ENCODE data around the gene PTN.

Gene PTN, protein sequence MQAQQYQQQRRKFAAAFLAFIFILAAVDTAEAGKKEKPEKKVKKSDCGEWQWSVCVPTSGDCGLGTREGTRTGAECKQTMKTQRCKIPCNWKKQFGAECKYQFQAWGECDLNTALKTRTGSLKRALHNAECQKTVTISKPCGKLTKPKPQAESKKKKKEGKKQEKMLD

DNA sequence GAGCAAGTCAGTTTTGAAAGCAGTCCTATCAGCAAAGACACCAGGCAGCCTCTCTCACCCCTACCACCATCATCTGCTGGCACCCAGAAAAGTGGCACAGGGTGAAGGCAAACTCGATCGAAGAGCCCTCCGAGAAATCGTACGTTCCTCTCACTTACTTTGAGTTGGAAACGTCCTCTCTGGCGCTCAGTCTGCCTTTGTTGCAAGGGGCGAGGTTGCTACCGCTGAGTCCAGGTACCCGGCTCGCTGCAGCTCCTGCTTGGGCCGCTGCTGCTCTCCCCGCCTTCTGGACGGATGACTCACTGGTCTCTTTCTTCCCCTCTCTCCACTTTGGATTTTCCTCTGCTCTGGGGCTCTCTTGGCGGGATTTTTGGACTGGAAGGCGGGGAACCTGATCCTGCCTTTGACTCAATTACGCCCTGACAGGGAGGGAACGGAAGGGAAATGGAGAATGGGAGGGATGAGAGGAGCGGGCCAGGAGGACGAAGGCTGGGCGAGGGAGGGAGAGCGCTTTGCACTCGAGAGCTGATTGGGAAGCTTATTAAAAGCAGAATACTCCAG lies at the start of gene PTN:
PTN (minus strand) TSS at position 453 of the 561 bp plus-strand sequence. CDS start 88,760 bp downstream, outside the sequence.
- DNase-seq = no peak

DNA sequence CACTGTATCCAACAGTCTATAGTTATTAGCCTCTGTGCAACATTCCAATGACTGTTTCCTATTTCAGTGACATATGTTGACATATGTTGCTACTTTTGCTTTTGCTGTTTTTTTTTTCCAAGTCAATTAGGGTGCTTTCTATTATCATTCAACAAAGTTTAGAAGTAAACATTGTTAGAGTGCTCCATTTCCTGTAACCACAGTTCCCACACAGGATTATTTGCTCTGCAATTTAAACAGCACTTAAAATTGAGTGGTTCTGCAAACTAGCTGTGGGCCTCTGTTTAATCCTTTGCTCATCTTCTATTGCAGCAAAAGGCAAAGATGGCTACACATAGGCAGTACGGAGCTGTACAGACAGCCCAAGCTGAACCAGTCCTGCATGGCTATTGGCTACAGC lies 46.5 kb upstream of the PTN start:
- no peak for DNase-seq

DNA sequence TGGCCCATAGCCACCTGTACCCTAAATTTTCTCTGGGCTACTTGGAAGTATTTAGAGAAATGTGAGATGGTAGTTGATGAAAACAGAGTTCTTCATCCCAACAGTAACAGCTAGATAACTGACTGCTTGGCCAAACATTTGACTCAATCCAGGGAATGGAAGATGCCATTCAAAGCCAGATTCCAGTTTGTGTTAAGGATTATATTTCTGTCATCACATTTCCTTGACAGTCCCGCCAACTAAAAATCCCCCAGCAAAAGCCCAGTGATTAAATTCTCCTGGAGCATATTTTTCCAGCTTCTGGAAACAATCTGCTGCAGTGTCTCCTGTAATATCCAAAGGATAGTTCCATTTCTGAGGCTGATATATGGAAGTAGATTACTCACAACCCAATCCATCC lies 45.4 kb upstream of the PTN start:
- DNase-seq = no peak

DNA sequence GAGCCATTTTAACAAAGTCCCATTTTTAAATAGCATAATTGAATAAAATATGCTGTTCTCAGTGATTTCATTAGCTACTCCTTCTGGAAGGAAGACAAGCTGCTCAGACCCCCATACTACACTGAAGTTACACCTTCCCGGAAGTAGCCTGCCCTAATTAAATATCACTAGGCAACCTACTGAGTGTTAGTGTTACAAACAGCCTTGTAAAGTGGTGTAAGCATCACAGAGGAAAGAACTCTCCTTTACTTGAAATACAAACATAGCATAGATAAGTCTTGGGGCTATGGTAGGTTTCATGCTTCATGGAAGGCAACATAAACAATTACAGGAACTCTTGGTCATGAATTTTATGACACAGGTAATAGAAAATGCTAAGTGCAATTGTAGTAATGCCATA lies 43.4 kb upstream of the PTN start:
- DNase-seq = no peak

DNA sequence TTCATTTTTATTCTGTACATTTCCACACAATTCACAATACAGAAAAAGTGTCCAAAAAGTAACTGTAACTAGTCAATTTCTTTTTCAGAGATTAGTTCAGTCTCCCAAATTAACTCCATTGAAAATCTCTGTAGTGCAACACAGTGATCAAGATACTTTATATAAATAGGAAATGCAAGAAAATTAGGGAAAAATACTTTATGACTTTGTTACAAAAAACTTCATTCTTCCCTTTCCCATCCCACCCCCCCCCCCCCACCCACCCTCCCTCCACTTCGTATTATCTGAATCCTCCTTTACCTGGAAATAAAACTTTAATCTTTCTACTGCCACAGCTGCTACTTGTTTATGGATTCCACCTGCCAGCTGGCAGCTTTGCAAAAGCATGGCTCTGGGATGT lies 37.5 kb upstream of the PTN start:
- DNase-seq = no peak

DNA sequence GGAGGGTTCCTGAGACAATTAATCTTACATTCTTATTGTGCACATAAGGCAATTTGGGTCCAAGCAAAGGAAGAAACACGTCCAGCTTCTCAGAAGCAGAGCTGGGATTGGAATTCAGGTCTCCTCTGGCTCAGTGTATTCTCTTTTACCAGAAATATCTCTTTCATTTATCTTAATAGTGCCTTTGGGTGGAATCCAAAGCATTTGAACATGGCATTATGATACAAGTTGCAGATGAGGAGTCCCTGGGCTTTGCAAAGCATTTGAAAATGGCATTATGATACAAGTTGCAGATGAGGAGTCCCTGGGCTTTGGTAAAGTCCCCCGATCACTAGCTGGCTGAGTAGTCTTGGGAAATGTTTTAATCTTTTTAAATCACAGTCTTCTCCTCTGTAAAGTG lies 30.0 kb upstream of the PTN start:
- no peak for DNase-seq

DNA sequence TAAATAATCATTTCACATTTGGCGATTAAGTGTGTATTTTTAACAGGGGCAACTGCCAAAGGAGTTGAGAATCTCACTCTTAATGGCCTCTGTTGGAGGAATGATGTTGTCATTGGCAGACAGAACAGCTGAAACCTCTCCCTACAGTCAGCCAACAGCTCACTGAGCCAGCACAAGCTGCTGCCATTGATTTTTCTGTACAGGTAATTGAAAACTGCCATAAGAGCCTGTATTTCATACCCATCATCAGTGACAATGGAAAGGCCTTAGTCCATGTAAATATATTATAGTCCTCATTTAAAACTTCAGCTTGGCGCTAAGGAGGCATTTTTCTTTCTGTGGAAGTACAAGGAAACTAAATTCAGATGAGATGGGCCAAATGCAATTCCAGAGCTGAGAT lies 28.1 kb upstream of the PTN start:
- DNase-seq = no peak

DNA sequence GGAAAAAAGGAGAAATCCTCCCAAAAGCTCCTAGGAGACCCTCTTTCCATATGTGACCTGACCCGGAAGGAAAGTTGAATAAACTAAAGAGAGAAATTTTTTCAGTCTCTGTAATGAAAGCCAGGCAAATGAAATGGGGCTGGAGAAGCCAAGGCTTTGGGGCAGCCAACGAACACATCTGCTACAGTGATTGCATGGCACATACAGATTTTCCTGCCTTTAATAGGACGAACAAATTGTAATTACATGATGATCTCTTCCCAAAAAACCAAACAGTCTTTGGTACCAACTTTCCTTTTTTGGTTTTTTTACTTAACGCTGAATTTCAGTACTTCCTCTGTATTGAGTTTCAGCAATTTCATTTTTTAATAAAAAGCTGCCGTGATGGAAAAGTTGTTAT lies 23.5 kb upstream of the PTN start:
- no peak for DNase-seq

DNA sequence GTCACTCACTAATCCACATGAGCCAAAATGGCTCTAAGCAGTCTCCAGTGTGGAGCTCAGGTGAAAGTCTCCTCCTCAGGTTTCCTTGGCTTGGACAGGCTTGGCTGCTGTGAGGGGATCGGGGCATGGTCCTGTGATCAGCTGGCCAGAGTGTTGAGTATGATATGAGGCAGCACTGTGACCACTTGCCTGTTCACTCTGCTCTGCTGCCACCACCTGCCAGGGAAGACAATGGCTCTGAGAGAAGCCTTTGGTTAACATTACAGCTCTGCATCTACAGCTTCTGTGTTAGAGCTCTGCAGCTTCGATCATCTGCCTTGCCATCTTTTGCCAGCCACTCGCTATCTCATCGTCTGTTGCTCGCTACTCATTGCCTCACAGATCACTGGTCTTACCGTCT lies 20.1 kb upstream of the PTN start:
- DNase-seq = no peak

DNA sequence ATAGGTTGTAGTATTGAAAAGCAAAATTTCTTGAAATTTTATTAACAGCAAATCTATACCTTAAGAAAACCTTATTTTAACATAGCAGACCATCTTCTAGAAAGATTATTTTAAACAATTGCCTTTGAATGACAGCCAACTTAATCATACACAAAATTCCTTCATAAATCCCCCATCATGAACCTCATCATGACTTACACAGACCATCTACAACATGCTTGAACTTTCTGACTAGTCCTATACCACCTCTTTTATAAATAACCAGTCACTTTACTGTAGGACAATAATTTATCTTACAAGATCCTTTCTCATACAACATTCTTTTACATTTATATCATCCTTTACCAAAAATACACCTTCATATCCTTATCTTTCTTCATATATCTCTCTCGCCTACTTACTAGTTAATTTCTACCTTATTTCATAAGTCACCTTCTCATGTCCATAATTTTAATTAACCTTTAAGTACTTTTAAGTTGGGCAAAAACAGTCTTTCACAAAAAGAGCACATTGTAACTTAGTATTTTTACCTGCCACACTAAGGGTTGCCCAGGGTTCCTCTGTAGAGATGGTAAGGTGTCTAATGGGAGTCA lies 16.6 kb upstream of the PTN start:
- DNase-seq = no peak

DNA sequence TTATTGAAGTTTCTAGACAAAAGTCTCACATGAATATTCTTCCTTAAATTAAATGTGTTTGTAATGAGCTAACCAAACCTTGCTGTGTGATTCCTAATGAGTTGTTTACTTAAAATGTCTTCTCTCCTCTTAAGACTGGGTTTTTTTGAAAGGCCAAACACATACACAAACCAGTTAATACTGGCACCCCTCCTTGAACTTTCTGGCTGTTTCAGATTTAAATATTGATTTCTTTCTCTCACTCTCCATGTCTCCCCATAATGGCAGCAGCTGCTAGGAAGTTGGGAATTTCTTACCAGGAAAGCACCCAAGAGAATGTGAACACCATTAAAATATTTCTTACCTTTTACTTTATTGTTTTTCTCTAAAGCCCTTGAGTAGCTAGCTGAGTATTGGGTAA lies 11.4 kb upstream of the PTN start:
- no peak for DNase-seq

DNA sequence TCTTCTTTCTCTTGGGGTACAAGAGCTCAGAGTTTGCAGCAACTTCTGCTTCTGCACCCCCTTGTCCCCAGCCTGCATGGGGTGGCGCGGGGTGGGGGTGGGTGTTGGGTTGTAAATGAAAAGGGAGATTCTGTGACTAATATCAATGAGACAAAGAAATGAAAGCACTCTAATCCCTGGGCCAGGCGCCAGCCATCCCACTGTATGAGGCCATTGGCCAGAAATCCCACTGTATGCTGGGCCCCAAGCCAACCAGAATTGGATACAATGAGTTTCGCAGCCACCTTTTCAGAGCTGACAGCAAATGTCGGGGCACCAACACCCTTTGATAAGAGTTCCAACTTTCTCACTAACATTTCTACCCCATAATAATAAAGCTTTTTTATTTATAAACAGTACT lies 10.9 kb upstream of the PTN start:
- DNase-seq = no peak

DNA sequence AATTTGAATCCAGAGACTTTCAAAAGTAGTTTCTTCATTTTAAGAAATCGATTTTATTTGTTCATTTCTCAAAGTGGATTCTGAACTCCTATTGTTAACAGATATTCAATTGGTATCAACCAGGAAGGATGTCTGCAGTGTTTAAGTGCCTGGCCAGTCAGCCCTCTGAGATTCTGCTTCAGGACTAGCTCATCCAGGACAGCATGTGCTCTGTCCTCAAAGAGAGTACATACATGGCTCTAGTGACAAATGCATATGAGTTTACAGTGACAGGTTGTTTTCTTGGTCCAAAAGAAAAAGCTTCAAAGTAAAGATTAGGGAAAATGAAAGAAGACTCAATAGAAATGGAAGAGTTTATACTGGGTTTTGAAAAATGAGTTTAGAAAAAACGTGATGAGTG lies 8.4 kb upstream of the PTN start:
- no peak for DNase-seq

DNA sequence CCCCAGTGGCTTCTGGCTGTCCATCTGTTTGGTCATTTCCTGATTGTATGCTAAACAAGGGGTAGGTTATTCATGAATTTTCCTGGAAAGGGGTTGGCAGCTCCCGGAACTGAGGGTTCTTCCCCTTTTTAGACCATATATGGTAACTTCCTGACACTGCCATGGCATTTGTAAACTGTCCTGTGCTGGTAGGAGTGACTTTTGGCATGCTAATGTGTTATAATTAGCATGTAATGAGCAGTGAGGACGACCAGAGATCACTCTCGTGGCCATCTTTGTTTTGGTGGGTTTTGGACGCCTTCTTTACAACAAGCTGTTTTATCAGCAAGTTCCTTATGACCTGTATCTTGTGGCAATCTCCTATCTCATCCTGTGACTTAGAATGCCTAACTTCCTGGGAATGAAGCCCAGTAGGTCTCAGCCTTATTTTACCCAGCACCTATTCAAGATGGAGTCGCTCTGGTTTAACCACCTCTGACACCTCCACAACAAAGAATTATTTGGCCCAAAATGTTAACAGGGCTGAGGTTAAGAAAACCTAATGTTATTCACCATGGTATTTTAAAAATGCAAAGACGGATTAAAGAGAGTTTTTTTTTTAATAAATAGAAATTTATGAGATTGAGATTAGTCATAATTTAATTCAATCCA lies 2.4 kb upstream of the PTN start:
- DNase-seq = no peak

DNA sequence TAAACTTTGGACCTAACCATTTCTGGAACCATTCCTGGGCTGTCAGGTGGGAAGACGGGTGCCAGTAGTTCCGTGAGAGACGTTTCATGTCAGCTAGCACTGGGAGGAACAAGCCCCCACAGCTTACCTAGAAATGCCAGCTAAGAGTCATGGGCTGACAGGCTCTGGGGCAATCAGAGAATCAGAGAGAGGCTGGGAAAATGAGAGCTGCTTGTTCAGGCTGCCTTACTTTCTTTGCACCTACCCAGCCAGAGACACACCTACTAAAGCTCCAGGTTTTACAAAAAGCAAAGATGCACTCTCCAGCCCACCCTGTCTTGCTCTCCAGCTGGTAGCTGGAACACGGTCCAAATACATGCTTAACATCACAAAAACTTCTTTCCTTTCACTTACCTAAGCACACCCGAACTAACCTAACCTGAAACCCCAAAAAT lies 688 bp downstream of the PTN start:
- no peak for DNase-seq

DNA sequence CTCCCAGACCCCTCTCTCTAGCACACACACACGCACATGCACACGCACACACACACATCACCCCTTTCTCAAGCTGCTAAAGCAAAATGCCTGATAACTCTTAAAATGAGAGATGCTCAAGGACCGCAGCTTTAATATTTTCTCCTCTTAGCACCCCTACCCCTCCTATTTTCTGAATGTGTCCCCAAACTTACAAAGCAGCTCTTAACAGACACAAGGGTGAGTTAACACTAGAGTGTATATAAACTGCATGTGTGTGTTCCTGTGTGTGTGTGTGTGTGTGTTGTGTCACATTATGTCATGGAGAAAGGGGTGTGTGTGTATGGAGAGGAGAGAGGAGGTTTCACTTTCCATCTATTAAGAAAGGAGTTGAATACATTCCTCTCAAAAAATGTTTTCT lies 1.3 kb downstream of the PTN start:
- DNase-seq = no peak

DNA sequence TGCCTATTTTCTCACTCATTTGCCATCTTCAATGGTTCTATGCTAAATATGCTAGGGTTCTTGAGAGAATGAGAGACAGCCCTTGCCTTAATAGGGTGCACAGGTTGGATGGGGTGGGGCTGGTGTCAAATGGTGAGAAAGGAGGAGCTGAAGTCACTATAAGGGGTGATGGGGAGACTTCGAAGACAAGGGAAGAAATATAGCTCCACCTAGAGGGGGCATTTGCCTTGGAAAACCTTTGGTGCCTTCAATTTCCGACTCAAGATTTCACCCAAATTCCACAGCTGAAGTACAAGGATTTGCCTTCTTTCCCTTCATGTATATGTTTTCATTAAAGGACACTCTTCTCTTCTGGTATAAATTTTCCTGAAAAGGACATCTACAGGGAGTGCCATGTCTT lies 5.6 kb downstream of the PTN start:
- no peak for DNase-seq

DNA sequence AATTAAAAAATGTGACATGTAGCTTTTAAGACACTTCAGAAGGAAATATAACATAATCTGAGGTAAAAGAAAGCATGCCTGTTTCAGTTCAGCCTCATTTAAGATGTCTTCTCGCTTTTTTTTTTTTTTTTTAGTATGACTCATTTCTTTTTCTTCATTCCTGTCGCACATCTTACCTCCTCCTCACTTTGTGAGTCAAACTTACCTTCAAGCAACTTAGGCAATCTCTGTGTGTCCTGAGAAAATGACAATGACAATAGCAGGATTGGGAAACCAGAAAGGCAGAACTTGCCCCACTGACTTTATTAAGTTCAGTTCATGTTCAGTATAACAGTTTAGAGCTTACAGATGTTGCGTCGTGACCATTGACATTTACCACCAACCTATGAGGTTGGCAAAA lies 7.7 kb downstream of the PTN start:
- no peak for DNase-seq

DNA sequence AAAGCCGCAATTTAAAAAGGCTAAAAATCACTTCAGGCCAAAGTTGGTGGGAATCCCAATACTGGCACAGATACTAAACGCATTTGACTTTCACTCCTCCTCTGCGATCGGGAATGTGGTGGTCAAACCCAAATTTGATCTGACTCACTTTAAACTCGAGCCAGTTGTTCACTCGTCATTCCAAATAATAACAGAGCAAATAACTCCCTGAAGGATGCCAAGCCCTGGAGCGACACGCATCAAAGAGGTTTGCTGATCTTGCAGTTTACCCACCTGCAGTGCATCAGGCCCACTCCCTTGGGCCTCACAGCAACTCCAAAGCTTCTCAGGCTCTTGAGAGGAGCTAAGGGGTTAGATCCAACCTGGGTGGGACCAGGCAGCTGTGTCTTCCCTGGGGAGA lies 12.2 kb downstream of the PTN start:
- no peak for DNase-seq

DNA sequence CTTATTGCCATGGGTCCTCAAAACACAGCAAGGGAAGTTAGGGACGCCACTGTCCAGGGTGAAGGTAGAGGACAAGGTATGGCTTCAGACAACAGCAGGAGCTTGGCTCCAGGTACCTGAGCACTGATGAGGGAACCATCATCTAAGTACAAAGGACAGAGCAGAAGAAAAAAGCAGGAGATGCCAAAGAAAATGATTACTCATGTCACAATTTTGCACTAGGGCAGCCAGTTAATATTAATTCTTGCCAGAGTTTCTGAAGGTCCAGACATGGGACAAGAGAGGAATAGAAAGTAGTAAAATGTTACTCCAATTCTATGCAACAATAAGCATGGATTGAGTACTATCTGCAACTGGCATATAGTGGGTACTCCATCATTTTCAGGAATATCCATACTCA lies 14.1 kb downstream of the PTN start:
- DNase-seq = no peak

DNA sequence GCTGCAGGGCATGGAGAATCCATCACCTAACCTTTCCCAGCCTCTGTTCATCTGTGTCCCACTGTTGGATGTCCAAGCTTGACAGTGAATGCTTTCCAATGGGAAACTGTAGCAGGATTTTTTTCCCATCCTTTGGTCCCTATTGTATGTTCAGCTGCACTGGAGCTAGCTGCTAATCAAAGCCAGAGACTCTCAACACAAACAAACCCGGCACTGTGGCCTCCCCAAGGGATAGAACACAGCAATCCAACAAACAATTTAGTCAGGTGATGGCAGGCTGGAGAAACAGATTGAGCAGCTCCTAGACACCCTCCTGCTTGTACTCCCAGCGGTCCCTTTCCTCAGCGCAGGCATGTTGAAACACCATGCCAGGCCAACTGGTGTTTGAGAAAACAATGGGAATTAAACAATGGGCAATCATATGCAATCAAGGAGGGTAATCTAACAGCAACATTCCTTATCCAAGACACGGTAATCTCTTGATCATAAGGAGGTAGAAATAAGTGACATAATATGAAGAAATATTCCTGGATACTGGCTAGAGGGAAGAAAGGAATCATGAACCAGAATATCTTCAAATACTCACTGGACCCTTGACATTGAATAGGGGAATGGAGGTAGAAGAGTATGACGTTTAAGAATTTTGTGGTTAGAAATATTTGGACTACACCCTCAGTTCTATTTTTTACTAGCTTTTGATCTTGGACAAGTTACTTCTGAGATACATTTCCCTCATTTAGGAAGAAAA lies 15.0 kb downstream of the PTN start:
- no peak for DNase-seq

DNA sequence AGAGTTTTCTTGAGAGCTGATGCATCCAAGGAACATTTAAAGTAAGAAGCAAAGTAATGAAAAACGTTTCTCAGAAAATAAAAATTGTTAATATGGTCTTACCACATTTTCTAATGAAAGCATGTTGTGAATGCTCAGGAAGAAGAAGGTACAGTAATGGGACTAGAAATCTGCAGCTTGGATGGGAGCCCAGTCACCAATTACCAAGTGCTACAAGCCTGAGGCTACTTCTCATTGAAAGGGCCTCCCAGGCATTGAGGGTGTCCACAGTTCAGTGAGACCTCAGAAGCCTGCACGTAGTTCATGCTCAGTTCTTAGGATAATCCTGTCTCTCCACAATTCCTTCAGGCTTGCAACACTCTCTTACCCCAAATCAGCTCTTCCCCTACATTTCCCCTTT lies 17.6 kb downstream of the PTN start:
- no peak for DNase-seq

DNA sequence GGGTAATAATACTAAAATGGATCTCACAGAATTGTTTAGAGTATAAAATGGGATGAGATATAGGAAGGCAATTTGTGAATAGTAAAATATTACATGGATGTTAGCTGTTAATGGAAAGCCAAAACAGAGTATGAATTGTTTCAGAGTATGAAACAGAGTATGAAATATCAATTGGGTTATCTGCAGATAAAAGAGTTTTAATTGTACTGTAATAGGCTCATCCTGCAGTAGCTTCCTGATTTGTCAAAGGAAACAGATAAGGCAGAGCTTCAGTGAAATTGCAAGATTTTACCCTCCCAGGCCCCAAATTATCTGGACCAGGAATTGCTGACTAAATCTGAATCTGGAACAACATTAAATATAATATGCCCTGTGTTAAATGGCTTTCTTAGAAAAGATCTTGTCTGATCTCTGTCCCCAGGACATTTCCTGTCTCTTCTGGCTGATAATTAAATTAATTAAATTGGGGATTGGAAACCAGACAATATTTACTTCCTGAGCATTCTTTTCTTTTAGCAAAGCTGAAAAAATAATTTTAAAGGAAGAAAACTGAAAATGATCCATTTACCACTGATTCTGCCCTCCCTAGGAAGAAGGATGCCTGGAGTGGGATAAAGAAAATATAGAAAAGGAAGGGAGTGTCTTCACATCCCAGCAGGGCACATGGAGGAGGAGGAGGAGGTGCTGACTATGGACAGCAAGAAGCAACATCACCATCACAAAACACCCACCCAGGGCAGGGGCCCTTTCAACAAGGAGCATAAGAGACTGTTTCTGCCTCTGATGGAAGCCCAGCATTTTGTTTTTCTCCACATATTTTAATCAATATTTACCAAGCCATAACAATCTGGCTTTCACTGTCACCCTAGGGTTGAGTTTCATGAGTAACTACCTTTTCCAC lies 18.5 kb downstream of the PTN start:
- DNase-seq = no peak
